Pons (tissue), 1 donor: ENCODE results near the gene TMPRSS2.

Experiments
- DNase-seq: peaks from one replicate; pipeline ENCODE4 v3.0.0-alpha.2; 2016; ENCODE audit warnings: low spot score

Gene TMPRSS2

DNA sequence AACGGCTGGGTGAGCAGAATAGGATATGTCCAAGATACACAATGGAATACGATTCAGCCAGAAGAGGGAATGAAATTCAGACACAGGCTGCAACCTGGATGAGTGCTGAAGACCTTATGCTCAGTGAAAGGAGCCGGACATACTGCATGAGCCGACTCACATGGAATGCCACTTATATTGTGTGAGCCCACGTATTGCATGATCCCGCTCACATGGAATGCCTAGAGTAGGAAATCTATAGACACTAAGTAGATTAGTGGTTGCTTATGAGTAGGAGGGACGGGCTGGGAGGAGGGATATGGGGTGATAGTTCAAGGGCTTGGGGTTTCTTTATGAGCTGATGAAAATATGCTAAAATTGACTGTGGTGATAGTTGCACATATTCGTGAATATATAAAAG lies 26.8 kb downstream of the TMPRSS2 start:
- no peak for DNase-seq

DNA sequence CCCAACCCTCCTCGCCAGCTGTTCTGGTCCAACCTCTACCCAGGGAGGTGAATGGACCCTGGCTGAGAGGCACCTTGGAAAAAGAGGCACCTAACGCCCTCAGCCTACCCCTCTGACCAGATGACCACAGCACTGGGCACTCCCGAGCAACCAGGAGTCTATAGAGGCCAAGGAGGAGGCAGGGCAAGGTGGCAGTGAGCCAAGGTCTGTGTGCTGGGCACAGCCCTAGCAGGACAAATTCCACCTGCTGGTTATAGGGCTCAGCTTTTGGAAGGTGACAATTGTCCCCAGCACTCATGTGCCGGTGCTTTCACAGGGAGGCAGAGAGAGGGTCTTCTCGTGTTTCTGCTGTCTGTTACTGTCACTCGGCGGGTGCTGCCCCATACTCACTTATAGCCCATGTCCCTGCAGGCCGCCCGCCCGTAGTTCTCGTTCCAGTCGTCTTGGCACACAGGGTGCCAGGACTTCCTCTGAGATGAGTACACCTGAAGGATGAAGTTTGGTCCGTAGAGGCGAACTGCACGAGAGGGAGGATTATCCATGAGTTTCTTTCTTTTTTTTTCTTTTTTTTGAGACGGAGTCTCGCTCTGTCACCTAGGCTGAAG lies 27.8 kb downstream of the TMPRSS2 start:
- DNase-seq: no peak

- no peak for DNase-seq
These were observed 28.3 kb downstream of the TMPRSS2 start for GRCh38 chr21:41479686-41480085.

DNA sequence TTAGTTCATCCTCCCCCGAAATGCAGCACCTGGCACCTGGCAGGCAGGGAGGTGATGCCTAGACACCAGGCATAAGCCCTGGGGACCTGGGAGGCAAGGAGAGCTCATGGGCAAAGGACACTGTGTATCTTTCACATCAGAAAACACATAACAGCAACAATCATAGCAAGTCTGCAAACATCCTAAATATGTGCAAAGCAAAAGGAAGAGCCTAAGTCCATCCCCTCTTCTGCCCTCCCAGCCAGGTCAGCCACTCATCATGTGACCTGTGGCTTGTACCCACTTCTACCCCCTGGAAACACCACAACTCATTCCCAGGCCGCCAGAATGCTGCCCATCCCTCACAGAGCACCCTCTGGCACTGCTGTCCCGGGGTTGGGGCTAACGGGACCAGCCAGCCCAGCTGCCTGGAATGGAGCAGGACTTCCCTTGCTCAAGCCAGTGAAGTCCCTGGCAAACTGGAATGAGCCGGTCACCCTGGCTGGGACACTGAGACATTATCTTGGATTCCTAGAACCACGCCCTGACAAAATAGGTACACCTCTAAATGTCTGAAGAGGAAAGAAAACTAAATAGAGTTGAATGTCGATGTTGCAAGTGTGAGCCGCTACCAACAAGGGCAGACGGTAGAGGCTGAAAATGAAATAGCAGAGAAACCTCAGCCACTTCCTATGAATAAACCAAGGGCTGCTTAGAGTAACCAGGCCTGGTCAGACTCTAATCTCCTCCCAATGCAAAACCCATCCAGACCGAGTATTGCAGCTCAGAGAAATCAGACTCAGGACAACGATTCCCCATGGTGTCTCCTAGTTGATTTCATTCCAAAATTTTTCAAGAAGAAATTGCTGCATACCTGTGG lies 29.4 kb downstream of the TMPRSS2 start:
- DNase-seq: no peak

DNA sequence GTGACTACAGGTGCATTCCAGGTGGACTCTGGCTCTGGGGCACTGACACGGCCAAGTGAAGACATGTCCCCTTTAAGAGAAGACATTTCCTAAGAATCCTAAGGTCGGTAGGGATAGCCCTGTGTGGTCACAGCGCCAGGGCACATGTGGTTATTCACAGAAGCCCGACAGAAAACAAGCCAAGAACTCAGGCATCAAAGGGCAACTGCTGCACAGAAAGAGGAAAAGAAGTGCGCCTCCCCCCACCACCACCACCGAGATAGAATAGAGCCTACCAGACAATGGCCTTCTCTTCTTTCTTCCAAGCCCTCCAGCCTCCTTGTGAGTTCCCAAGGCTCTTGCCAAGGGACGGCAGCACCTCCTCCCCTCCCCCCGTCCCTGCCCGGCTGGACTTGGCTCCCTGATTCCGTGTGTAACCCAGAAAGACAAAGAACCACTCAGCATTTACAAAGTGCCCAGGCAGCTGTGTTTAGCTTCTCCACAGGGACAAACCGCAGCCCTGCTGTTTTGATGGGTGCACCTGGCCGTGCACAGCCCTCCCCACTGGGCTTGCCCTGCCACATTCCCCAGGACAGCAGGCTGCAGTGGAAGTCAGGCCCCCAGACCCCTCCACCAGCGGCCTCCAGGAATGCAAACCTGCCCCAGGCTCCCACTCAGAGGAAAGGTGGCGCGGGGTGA lies 30.2 kb downstream of the TMPRSS2 start:
- DNase-seq: peak; percentile 45

DNA sequence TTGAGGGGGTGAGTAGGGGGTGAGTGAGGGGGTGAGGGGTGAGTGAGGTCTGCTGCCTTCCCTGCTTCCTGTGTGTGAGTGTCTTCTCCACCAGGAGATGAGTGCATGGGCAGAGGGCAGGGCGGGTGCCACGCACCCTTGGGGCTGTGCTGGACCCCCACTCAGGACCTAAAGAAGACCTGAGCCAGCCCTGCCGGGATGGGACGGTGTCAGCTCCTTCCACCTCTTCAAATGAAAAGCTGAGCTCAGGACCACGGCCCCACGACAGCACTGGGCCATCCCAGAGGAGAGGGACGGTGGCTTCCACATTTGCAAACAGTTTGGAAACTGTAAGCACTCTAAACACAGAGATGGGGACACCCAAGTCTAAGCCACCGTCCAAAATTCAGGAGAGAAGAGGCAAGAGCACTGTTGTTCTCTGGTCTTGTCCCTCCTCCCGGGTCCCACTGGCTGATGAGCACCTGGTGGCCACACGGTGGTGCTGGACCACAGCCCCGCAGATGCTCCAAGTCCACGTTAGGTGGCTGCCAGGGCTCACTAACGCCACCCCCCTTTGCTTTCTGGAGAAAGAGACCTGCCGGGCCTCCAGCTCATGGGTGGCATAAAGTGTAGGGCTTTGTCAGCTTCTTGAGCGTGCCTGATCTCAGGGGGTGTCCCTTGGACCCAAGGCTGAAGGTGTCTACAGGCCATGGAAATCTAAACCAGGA lies 32.1 kb downstream of the TMPRSS2 start:
- DNase-seq: no peak

- no peak for DNase-seq
These were observed 35.0 kb downstream of the TMPRSS2 start for GRCh38 chr21:41472753-41473548.

- no peak for DNase-seq
These were observed 37.9 kb downstream of the TMPRSS2 start for GRCh38 chr21:41470054-41470453.

GRCh38 chr21:41466024-41466820 lies 41.7 kb downstream of the TMPRSS2 start:
- peak; percentile 24 for DNase-seq

DNA sequence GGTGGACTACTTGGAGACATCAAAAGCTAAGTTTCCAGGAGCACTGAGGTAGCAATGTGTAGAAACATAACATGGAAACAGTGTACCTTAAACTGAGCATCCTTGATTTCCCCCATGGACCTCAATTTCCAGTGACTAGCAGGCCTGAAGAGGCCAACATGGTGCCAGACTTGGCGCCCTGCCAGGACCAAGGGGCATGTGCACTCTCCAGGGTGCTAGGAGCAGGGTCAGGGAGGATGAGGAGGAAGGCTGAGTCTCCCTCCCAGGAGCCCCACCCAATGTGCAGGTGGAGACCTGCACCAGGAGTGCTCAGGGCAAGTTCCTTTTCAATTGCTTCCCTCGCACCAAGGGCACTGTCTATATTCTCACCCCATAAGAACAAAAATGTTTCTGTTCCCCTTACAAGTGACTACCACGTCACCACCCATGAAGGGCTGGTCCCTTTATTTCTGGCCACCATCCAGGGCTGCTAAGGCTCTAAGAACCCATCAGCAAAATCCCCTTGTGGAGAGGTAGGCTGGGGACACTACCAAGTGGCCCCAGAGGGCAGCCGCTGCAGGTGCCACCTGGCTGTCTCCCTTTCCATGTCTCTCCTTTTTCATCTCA lies 42.7 kb downstream of the TMPRSS2 start:
- no peak for DNase-seq

DNA sequence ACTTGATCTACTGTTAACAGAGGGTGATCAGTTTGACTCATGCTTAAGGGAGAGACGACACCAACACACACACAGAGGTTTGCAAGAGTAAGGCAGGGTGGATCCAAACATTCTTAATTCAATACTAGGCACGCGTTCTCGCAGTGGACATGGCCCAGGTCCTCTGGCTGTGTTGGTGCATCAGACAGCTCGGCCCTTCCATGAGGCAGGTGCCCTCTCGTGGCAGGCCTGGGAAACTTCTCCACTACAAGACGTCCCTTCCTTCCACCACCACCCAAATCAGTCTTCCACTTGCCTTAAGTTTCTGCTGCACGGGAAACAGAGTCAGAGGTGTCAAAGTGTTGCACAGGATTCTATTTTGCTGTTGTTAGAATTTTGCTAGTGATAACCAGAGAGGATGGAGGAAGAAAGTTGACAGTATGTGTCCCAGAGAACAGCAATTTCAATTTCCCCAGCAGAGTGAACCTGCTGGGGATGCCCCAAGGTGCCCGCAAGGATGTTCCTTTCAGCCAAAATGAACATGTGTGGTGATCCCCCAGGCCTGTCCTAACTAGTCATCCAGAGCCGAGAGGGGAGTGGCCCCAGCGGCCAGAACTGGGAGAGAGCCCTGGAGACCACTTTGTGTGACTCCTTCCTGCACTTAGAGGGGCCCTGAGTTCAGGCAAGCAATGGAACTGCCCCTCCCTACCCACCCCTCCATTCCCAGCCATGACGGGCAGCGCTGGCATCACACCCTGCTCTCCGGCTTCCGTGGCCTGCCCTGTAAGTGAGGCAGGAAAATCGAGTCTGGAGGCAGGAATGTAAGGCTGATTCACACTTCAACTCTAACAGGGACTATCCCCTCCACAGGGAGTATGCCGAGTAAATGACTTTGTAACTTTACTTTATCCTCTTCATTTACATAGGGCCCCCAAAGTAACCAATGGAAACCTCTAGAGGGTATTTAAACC lies 47.1 kb downstream of the TMPRSS2 start:
- peak; percentile 59 for DNase-seq

- no peak for DNase-seq
These were observed 47.9 kb downstream of the TMPRSS2 start for GRCh38 chr21:41459884-41460534.

GRCh38 chr21:41458559-41458958 lies 49.4 kb downstream of the TMPRSS2 start:
- DNase-seq: no peak

GRCh38 chr21:41458121-41458520 lies 49.8 kb downstream of the TMPRSS2 start:
- DNase-seq: no peak

GRCh38 chr21:41453761-41454160 lies 54.2 kb downstream of the TMPRSS2 start:
- DNase-seq: no peak

DNA sequence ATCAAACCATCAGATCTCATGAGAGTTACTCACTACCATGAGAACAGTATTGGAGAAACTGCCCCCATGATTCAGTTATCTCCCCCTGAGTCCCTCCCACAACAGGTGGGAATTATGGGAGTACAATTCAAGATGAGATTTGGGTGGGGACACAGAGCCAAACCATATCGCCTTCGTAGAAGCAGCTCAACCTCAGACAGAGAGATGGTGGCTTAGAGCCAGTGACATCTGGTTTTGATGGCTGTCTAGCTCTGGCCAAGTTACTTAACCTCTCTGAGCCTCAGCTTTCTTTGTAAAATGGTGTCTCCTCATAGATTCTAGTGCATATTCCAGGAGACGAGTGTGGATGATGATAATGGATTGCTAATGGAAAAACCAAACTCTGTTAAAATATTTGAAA lies 54.8 kb downstream of the TMPRSS2 start:
- DNase-seq: no peak

DNA sequence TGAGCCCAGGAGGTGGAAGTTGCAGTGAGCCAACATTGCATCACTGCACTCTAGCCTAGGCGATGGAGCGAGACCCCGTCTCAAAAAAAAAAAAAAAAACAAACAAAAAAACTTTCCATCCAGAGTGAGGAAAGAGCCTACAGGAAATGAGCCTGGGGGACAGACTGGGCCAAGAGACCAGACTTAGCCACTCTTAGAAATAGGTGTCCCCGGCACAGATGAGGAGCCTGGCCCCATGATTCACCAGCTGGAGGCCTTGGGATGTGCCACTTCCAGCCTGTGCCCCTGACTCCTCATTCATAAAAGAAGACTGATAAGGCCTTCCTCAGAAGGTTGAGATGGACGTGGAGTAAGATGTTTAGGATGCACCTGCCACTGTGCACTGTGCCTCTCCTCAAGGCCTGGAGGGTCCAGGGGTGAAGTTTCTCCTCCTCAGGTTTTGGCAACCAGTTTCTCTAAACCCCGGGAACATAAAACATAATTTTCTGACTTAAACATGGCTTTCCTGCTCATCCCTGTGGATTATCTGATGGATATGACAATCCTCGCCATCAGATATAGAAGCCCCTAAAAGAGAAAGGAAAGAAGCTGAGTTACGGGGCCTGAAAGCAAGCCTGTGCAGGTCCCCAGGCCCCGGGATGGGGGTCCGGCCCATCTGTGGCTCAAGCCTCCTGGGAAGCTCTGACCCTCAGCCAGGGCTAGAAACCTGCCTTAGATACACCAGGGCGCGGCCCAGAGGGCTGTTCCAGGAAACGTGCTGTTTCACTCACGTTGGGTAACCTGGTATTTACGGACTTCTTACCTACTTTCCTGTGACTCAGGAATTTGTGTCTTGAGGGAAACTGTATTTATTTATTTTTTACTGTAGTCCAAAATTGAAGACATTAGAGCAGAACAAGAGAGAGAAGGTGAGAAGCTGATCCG lies 55.9 kb downstream of the TMPRSS2 start:
- DNase-seq: no peak

DNA sequence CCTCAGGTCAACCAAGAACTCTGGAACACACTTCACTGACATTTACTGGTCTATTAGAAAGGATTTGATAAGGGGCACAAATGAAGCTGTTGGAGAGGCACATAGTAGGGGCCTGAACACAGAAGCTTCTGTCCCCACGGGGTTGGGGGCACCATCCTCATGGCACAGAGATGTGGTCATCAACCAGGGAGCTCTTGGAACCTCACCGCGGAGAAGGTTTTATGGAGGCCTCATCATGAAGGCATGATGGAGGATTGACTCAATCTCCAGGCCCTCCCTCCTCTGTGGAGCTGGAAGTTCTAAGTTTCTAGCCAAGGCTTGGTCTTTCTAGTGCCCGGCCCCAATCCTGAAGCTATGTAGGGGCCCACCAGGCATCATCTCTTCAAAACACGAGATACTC lies 58.3 kb downstream of the TMPRSS2 start:
- DNase-seq: no peak
